T-helper 2 cell treated with Interferon-gamma antibody and Interleukin-4, amounts not matched to agents 100 ng/mL and 5 ng/mL, for 36 hours (primary cell): ENCODE data around the gene ARL6IP1. TPM values are rescaled to one million over a fixed set of nuclear protein-coding genes. Genes with fewer than 3 reads are reported as not detected.
"Not testable (repeated sequence)": the region's sequence is repeated elsewhere in the genome, so short reads cannot be mapped to it uniquely, and the experiment has no call there.

Source experiments
- intact Hi-C: fragments of 100-400 bp; cut with micrococcal nuclease; formaldehyde crosslinking; loops from one replicate; pipeline ENCODE4 v1.15.1; 2023
- total RNA-seq: library from RNA; stranded (reverse); gene quantifications from 2 replicates; pipeline ENCODE4 v1.2.3, GENCODE V29; 2022

ARL6IP1 gene
- total RNA-seq, 1 donor from 2014 or later, result 212 TPM

DNA sequence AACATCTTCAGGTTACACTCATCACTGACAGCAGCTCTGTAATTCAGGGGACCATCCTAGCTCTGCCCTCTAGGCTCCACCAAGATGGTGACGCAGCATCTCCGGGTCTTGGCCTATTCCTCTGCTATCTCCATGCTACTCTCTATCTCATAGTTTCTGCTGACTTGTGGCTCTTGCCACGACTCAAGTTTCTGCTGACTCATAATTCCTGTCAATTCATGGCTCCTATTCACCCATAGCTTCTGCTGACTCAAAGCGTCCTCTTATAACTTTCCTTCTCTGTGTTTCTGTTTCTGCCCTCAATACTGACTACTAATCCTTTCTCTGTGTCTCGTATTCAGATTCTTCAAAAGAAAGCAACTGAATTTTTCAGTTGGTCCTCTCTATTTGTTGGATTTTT is 38.6 kb downstream of the ARL6IP1 start:
- intact Hi-C loops, result not testable (repeated sequence)

DNA sequence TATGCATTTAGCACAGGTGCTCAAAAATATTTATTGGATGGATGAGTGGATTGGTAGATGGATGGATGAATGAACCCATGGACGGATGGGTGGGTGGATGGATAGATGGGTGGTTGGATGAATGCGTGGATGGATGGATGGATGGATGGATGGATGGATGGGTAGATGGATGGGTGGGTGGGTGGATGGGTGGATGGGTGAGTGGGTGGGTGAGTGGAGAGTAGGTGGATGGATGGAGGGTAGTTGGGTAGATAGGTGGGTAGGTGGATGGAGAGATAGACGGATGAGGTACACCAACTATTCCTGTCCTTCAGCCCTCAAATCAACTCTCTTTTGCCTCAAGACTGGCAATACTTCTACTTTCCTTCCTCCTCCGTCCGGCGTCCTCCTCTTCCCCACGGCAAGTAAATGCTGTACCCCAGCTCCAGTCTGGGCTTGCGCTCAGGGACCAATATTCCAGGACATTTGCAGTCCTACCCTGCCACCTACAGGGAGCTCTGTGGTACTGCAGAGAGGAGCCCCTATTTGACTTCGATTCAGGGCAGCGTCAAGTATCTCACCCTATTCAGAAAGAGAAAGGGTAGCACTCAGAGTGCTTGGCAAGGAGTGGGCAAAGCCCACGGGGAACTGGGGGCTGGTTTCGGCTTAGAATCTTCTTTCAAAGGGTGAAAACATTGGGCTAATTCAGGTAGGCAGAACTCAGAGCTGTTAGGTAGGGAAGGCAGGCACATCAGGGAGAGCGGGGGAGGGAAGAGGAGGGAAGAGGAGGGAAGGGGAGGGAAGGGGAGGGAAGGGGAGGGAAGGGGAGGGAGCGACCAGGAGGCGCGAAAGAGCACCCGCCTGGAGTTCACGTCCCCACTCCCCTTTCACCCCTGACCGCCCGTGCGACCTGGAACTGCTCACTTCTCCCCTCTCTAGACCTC is 41.5 kb downstream of the ARL6IP1 start:
- intact Hi-C loops, result not testable (repeated sequence)

DNA sequence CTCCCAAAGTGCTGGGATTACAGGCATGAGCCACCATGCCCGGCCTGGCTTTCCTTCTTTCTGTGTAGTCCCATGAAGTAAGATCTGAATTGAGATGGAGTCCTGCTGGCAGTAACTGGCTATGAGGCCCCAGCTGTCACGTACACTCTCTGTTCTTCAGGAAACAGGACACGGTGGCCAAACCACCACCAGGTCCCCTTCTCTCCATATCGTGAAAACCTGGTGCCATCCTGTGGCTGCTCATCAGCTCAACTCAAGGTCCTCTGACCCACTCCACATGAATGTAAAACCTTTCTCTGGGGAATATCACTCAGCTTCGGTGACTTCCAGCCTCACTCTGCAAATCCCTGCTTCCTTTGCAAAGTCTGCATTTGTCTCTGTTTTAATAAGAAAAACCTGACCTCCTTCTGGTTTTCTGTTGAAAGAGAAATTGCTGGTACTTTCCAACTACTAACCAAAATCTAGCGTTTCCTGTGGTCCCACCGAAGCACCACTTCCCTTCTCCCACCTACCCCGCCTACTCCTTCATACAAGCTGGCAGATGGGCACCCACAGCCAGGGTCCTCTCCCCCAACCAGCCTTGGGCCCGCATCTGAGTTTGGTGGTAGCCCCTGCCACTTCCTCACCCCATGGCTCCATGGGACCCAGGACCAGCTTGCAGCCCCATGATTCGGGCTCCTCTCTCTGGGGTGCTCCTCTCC is 43.2 kb downstream of the ARL6IP1 start:
- intact Hi-C loops, result not testable (repeated sequence)

DNA sequence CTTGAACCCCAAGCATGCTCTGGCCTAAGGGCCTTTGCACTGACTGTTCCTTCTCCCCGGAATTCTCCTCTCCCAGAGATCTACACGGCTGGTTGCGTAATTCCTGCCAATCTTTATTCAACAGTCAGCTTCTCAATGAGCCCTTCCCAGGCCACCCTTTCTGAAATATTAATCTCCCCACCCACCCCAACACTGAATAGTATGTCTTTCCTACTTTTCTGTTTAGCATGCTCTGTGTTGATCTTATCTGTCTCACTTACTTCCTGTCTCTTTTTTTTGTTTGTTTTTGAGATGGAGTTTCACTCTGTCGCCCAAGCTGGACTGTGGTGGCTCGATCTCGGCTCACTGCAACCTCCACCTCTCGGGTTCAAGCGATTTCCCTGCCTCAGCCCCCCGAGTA is 44.7 kb downstream of the ARL6IP1 start:
- intact Hi-C loops, result not testable (repeated sequence)

DNA sequence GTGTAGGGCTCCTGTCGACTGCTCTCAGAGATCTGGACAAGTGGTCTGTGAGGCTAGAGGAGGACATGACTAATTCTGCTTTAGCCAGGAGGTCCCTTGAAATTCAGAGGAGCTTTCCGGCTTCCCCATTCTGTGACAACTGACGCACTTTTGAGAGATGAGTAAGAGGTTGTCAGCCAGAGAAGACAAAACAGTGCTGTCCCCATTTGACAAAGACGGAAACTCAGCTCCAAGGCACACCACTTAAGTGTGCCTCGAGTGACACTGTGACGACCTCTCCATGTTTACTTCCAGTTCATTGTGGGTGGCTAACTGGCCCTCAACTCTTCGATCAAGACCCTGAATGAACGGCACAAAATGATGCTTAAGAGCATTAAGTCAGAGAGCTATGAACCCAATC is 58.5 kb downstream of the ARL6IP1 start:
- intact Hi-C loops, result not testable (repeated sequence)

Other genes starting within 250 kb of the ARL6IP1 start
- gene NOMO2, start 239.5 kb downstream of the ARL6IP1 start, total RNA-seq, result 97.7 and 115 TPM in 2 replicates
- gene RPS15A, start 11.2 kb downstream of the ARL6IP1 start, total RNA-seq, result 1,970 and 1,994 TPM in 2 replicates
- 143 and 146 TPM in 2 replicates for gene SMG1, start 124.9 kb upstream of the ARL6IP1 start, total RNA-seq
- gene TMC7, start 182.4 kb upstream of the ARL6IP1 start, total RNA-seq, result 0.05 and 0.09 TPM in 2 replicates